ENCODE results near the gene CRYBG1. TPM values are rescaled to one million over a fixed set of nuclear protein-coding genes. Genes with fewer than 3 reads are reported as not detected.

CRYBG1 gene
- polyA plus RNA-seq, 1 donor from 2014 or later, result 0.73 TPM

GRCh38 chr6:106540907-106541306 lies 180.4 kb downstream of the CRYBG1 start:
- Histone ChIP-seq H3K9me3 (ENCODE audit: low read length) (no peaks in the 10 kb centered on the region), H4K20me1 (ENCODE audit: insufficient read depth) (no peaks in the 10 kb centered on the region), H3K79me2 (replicated peaks; ENCODE audit: insufficient read depth, low read length) (no peaks in the 10 kb centered on the region), H3K9me2 (ENCODE audit: insufficient read depth, low read length) (no peaks in the 10 kb centered on the region), H3K4me3 (ENCODE audit: low read length) (no peak overlapping the region), H3K36me3 (ENCODE audit: insufficient read depth, low read length) (no peaks in the 10 kb centered on the region), H3K9ac (ENCODE audit: low read length) (no peak overlapping the region), H2AFZ (ENCODE audit: low read depth, low read length) (no peak overlapping the region), H3F3A (ENCODE audit: insufficient read depth, low read length, poor library complexity, severe bottlenecking) (no peaks in the 10 kb centered on the region), H3K27ac (ENCODE audit: low read length) (no peak overlapping the region), H3K4me2 (ENCODE audit: low read length) (no peak overlapping the region), H3K27me3 (ENCODE audit: insufficient read depth, low read depth, low read length) (no peaks in the 10 kb centered on the region)
- TF ChIP-seq SMC3 (conservative IDR thresholded peaks at IDR 0.05; ENCODE audit: poor library complexity), result no peak
- no peak for TF ChIP-seq TAF1 (IDR thresholded peaks at IDR 0.05; ENCODE audit: low read depth)
- TF ChIP-seq EP300 (conservative IDR thresholded peaks at IDR 0.05; ENCODE audit: poor library complexity, severe bottlenecking), result no peak
- TF ChIP-seq RAD21 (conservative IDR thresholded peaks at IDR 0.05), result no peak
- no peak for TF ChIP-seq REST (IDR thresholded peaks at IDR 0.05; ENCODE audit: borderline replicate concordance)
- TF ChIP-seq POLR2AphosphoS5 (IDR thresholded peaks at IDR 0.05), result no peak
- no peak for TF ChIP-seq MXI1 (conservative IDR thresholded peaks at IDR 0.05; ENCODE audit: poor library complexity, severe bottlenecking)
- TF ChIP-seq CTCF (IDR thresholded peaks at IDR 0.05; ENCODE audit: poor library complexity, severe bottlenecking), result no peak
- TF ChIP-seq EZH2 (IDR thresholded peaks at IDR 0.05; ENCODE audit: borderline replicate concordance, insufficient read depth, low read length, poor library complexity, severe bottlenecking), result no peak

- no peak for TF ChIP-seq RAD21 (conservative IDR thresholded peaks at IDR 0.05)
- TF ChIP-seq POLR2AphosphoS5 (IDR thresholded peaks at IDR 0.05), result no peak
- TF ChIP-seq SMC3 (conservative IDR thresholded peaks at IDR 0.05; ENCODE audit: poor library complexity), result no peak
- no peak for TF ChIP-seq EZH2 (IDR thresholded peaks at IDR 0.05; ENCODE audit: borderline replicate concordance, insufficient read depth, low read length, poor library complexity, severe bottlenecking)
- no peak for TF ChIP-seq TAF1 (IDR thresholded peaks at IDR 0.05; ENCODE audit: low read depth)
- no peak for TF ChIP-seq EP300 (conservative IDR thresholded peaks at IDR 0.05; ENCODE audit: poor library complexity, severe bottlenecking)
- no peak for TF ChIP-seq MXI1 (conservative IDR thresholded peaks at IDR 0.05; ENCODE audit: poor library complexity, severe bottlenecking)
- no peak overlapping the region for H3K27ac ChIP-seq (ENCODE audit: low read length)
- H2AFZ ChIP-seq (ENCODE audit: low read depth, low read length), result no peak overlapping the region
- H3F3A ChIP-seq (ENCODE audit: insufficient read depth, low read length, poor library complexity, severe bottlenecking), result no peaks in the 10 kb centered on the region
- no peaks in the 10 kb centered on the region for H3K36me3 ChIP-seq (ENCODE audit: insufficient read depth, low read length)
- H3K27me3 ChIP-seq (ENCODE audit: insufficient read depth, low read depth, low read length), result no peaks in the 10 kb centered on the region
- H3K9me2 ChIP-seq (ENCODE audit: insufficient read depth, low read length), result no peaks in the 10 kb centered on the region
- H4K20me1 ChIP-seq (ENCODE audit: insufficient read depth), result no peaks in the 10 kb centered on the region
- no peak overlapping the region for H3K4me2 ChIP-seq (ENCODE audit: low read length)
- no peaks in the 10 kb centered on the region for H3K9me3 ChIP-seq (ENCODE audit: low read length)
- no peaks in the 10 kb centered on the region for H3K79me2 ChIP-seq (replicated peaks; ENCODE audit: insufficient read depth, low read length)
- H3K9ac ChIP-seq (ENCODE audit: low read length), result no peak overlapping the region
- no peak overlapping the region for H3K4me3 ChIP-seq (ENCODE audit: low read length)
Observed at GRCh38 chr6:106546261-106546690, 185.8 kb downstream of the CRYBG1 start.
